Natural killer cell (primary cell): ENCODE measurements around the gene GCNT2. TPM values are rescaled to one million over a fixed set of nuclear protein-coding genes. Genes with fewer than 3 reads are reported as not detected.
A peak's percentile ranks its signal among the peaks of the same experiment; 100 is the strongest.

Experiments
- ATAC-seq, 3 donors: fragments of 150-1000 bp in 2 of 3; fragments of 200-7000 bp in 1 of 3; cut with Tn5 transposase; 1 replicate in 1 of 3; 2 replicates in 2 of 3; pipeline ENCODE4 v1.10.0; 2021; ENCODE audit warnings: mild to moderate bottlenecking in 2 of 3, moderate library complexity in 2 of 3
- DNase-seq, 2 donors: peaks; one replicate each; pipeline versions ENCODE4 v3.0.0 to v3.0.0-alpha.2; 2013 to 2021; ENCODE audit warnings: mixed read lengths in 1 of 2
- H3K27ac ChIP-seq: one replicate; pipeline ENCODE4 v1.5.1; 2013; ENCODE audit warnings: mild to moderate bottlenecking, low read length
- H3K27me3 ChIP-seq: one replicate; pipeline ENCODE4 v1.6.1; 2013; ENCODE audit warnings: low read length; ENCODE audit not compliant: control insufficient read depth, insufficient read depth
- H3K36me3 ChIP-seq: one replicate; pipeline ENCODE4 v1.6.1; 2013; ENCODE audit warnings: low read length; ENCODE audit not compliant: control insufficient read depth, insufficient read depth
- H3K4me1 ChIP-seq: one replicate; pipeline ENCODE4 v1.6.1; 2013; ENCODE audit warnings: low read length; ENCODE audit not compliant: control insufficient read depth, insufficient read depth
- H3K4me3 ChIP-seq: one replicate; pipeline ENCODE4 v1.5.1; 2013; ENCODE audit warnings: low read length
- H3K9me3 ChIP-seq: one replicate; pipeline ENCODE4 v1.6.1; 2013; ENCODE audit warnings: low read length; ENCODE audit not compliant: control insufficient read depth, insufficient read depth
- H3K27ac Mint-ChIP-seq, 2 donors: one replicate each; pipeline ENCODE4 v1.8.0; 2022; ENCODE audit warnings: mild to moderate bottlenecking in 2 of 2, mixed read lengths in 2 of 2, moderate library complexity in 1 of 2
- H3K27me3 Mint-ChIP-seq, 2 donors: one replicate each; pipeline ENCODE4 v1.8.0; 2022; ENCODE audit warnings: low read depth in 2 of 2, mixed read lengths in 2 of 2
- H3K36me3 Mint-ChIP-seq: one replicate; pipeline ENCODE4 v1.8.0; 2022; ENCODE audit warnings: mixed read lengths
- H3K4me1 Mint-ChIP-seq, 2 donors: one replicate each; pipeline ENCODE4 v1.8.0; 2022; ENCODE audit warnings: mixed read lengths in 2 of 2
- H3K4me3 Mint-ChIP-seq: one replicate; pipeline ENCODE4 v1.8.0; 2022; ENCODE audit warnings: mild to moderate bottlenecking, moderate library complexity, mixed read lengths
- H3K9me3 Mint-ChIP-seq, 2 donors: one replicate each; pipeline ENCODE4 v1.8.0; 2022; ENCODE audit warnings: mixed read lengths in 2 of 2
- WGBS: methylation state at CpG from one replicate; pipeline ENCODE4 v1.1.7; 2013; ENCODE audit warnings: missing lambda C conversion rate; ENCODE audit not compliant: insufficient coverage; 5-methylcytosine and 5-hydroxymethylcytosine counted together
- intact Hi-C: fragments of 100-400 bp; cut with micrococcal nuclease; formaldehyde crosslinking; loops from one replicate; pipeline ENCODE4 v1.14.2; 2022
- total RNA-seq, 4 donors: library from RNA; stranded (reverse); fragments of 120-200 nt in 1 of 4; gene quantifications; one replicate each; pipeline versions ENCODE4 v1.2.3 to v1.2.4, GENCODE V29; 2013 to 2022
- TF ChIP-seq, protein P1 (sequence below): fragments of 200-600 bp; IDR thresholded peaks from one replicate; pipeline ENCODE4 v1.8.0; 2022; ENCODE audit warnings: antibody characterized with exemption

Gene GCNT2
- total RNA-seq, 3 donors from 2014 or later (not counting 1 experiment from before 2014, with no cell fraction given), result 0.79 to 4.7 (median 0.80) TPM

DNA sequence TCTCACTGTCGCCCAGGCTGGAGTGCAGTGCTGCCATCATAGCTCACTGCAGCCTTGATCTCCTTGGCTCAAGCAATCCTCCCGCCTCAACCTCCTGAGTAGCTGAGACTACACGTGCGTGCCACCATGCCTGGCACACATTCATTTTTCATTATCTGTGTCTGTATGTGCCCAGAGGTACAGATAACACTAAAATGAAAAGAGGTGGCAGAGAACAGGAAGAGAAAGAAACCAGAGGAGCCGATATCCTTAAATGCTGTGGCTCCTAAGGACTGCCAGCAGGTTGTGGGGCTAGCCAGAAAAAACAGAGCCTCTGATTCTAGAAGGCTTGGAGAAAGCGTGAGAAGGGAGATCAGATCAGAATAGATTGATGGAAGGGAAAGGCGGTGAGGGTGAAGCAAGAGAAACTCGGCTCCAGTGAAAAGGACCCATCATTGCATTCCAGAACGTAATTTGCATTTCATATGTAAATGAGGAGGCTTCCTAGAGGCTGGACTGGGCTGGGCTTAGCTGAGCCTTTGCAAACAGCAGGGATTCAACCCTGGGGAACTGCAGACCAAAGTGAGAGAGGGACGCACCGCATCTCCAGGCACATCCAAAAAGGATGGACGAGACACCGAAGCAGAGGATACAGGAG lies 64.2 kb downstream of the GCNT2 start:
- H3K27ac Mint-ChIP-seq, result peak overlapping the region in 1 of 2 donors; percentile 12

GRCh38 chr6:10586302-10586701 lies 65.2 kb downstream of the GCNT2 start:
- Mint-ChIP-seq H3K4me1 (no peaks in the 10 kb centered on the region), H3K27me3 (peaks cover 2 to 7% of the 10 kb centered on the region in 2 donors), H3K36me3 (no peaks in the 10 kb centered on the region), H3K9me3 (no peaks in the 10 kb centered on the region), H3K27ac (no peak overlapping the region), H3K4me3 (no peak overlapping the region)
- Histone ChIP-seq H3K27me3 (no peaks in the 10 kb centered on the region), H3K36me3 (no peaks in the 10 kb centered on the region), H3K9me3 (no peaks in the 10 kb centered on the region), H3K4me3 (no peak overlapping the region), H3K4me1 (peaks cover 3% of the 10 kb centered on the region), H3K27ac (no peak overlapping the region)
- TF ChIP-seq, protein P1, sequence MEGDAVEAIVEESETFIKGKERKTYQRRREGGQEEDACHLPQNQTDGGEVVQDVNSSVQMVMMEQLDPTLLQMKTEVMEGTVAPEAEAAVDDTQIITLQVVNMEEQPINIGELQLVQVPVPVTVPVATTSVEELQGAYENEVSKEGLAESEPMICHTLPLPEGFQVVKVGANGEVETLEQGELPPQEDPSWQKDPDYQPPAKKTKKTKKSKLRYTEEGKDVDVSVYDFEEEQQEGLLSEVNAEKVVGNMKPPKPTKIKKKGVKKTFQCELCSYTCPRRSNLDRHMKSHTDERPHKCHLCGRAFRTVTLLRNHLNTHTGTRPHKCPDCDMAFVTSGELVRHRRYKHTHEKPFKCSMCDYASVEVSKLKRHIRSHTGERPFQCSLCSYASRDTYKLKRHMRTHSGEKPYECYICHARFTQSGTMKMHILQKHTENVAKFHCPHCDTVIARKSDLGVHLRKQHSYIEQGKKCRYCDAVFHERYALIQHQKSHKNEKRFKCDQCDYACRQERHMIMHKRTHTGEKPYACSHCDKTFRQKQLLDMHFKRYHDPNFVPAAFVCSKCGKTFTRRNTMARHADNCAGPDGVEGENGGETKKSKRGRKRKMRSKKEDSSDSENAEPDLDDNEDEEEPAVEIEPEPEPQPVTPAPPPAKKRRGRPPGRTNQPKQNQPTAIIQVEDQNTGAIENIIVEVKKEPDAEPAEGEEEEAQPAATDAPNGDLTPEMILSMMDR, result no peak
- DNase-seq (no peak), ATAC-seq (no peak)
- WGBS, result 93% methylated on average over 4 of the region's 5 CpGs
- intact Hi-C loops, result no loop called here

More for the DNA sequence above, 64.2 kb downstream of the GCNT2 start:
- TF ChIP-seq, protein P1, result no peak
- no peaks in the 10 kb centered on the region for H3K4me1 Mint-ChIP-seq
- intact Hi-C loops, result no loop called here
- ATAC-seq (no peak), DNase-seq (no peak)
- H3K36me3 Mint-ChIP-seq, result no peaks in the 10 kb centered on the region
- H3K27me3 Mint-ChIP-seq, result peaks cover 2 to 7% of the 10 kb centered on the region in 2 donors
- H3K9me3 ChIP-seq, result no peaks in the 10 kb centered on the region
- no peak overlapping the region for H3K4me3 Mint-ChIP-seq
- no peaks in the 10 kb centered on the region for H3K36me3 ChIP-seq
- H3K4me1 ChIP-seq, result peaks cover 3% of the 10 kb centered on the region
- no peak overlapping the region for H3K27ac ChIP-seq
- no peaks in the 10 kb centered on the region for H3K9me3 Mint-ChIP-seq
- H3K4me3 ChIP-seq, result no peak overlapping the region
- H3K27me3 ChIP-seq, result no peaks in the 10 kb centered on the region
- 91% methylated on average over 13 of the region's 13 CpGs for WGBS

GRCh38 chr6:10587656-10588406 lies 66.7 kb downstream of the GCNT2 start:
- Mint-ChIP-seq H3K27ac (no peak overlapping the region), H3K4me3 (no peak overlapping the region), H3K4me1 (no peaks in the 10 kb centered on the region), H3K9me3 (no peaks in the 10 kb centered on the region), H3K27me3 (peaks cover 2 to 7% of the 10 kb centered on the region in 2 donors), H3K36me3 (no peaks in the 10 kb centered on the region)
- Histone ChIP-seq H3K4me3 (no peak overlapping the region), H3K9me3 (no peaks in the 10 kb centered on the region), H3K27me3 (no peaks in the 10 kb centered on the region), H3K27ac (no peak overlapping the region), H3K4me1 (peaks cover 3% of the 10 kb centered on the region), H3K36me3 (no peaks in the 10 kb centered on the region)
- WGBS, result 35% methylated on average over 12 of the region's 14 CpGs
- DNase-seq (peak; percentile 14 to 18), ATAC-seq (peak; percentile 86 to 93 (median 89))
- intact Hi-C loops, result no loop called here
- TF ChIP-seq, protein P1, result no peak
